HCT116 (cell line): ENCODE measurements around the gene TUBGCP5.
"Not testable (repeated sequence)": the region's sequence is repeated elsewhere in the genome, so short reads cannot be mapped to it uniquely, and the experiment has no call there.

ENCODE experiments used
- EZH2 ChIP-seq: fragments of 200-600 bp; sonication (generic); IDR thresholded peaks from 2 replicates; pipeline ENCODE4 v1.6.1; 2017; ENCODE audit warnings: antibody characterized with exemption, mixed run types
- POLR2AphosphoS5 ChIP-seq: IDR thresholded peaks from 2 replicates; pipeline ENCODE4 v1.6.1; 2011; ENCODE audit warnings: mild to moderate bottlenecking, low read depth, low read length, moderate library complexity
- RAD21 ChIP-seq: IDR thresholded peaks from 2 replicates; pipeline ENCODE4 v1.6.1; 2012; ENCODE audit warnings: low read depth, mild to moderate bottlenecking
- SP1 ChIP-seq: IDR thresholded peaks from 2 replicates; pipeline ENCODE4 v1.6.1; 2012; ENCODE audit warnings: low read depth
- TCF7L2 ChIP-seq: IDR thresholded peaks from 2 replicates; pipeline ENCODE4 v1.7.0; 2011; ENCODE audit warnings: borderline replicate concordance, inconsistent platforms; ENCODE audit not compliant: insufficient read depth, insufficient read length; ENCODE audit errors: extremely low read depth
- YY1 ChIP-seq: IDR thresholded peaks from 2 replicates; pipeline ENCODE4 v1.6.1; 2011; ENCODE audit warnings: low read length, low read depth, moderate library complexity, mild to moderate bottlenecking; ENCODE audit not compliant: insufficient replicate concordance; ENCODE audit errors: extremely low read depth
- ZFX ChIP-seq: fragments of 450-650 bp; IDR thresholded peaks from 2 replicates; pipeline ENCODE4 v1.6.1; 2017
- TF ChIP-seq, protein P1 (sequence below): IDR thresholded peaks from 2 replicates; pipeline ENCODE4 v1.6.1; 2012
- TF ChIP-seq, protein P2 (sequence below), 3 experiments: fragments of 200-600 bp in 1 of 3; sonication (generic) in 1 of 3; IDR thresholded peaks in 2 of 3; conservative IDR thresholded peaks in 1 of 3; 2 replicates each; pipeline ENCODE4 v1.5.1; 2012 to 2017; ENCODE audit warnings: low read depth in 2 of 3, low read length in 2 of 3, antibody characterized with exemption in 1 of 3, borderline replicate concordance in 1 of 3, control low read depth in 1 of 3, mild to moderate bottlenecking in 1 of 3, mixed read lengths in 1 of 3, mixed run types in 1 of 3, moderate library complexity in 1 of 3; ENCODE audit not compliant: insufficient read depth in 1 of 3
- TF ChIP-seq, protein P3 (sequence below): IDR thresholded peaks from 2 replicates; pipeline ENCODE4 v1.6.1; 2012
- TF ChIP-seq, protein P4 (sequence below): IDR thresholded peaks from 2 replicates; pipeline ENCODE4 v1.6.1; 2011; ENCODE audit warnings: mild to moderate bottlenecking, low read length, moderate library complexity; ENCODE audit not compliant: insufficient replicate concordance; ENCODE audit errors: extremely low read depth

DNA sequence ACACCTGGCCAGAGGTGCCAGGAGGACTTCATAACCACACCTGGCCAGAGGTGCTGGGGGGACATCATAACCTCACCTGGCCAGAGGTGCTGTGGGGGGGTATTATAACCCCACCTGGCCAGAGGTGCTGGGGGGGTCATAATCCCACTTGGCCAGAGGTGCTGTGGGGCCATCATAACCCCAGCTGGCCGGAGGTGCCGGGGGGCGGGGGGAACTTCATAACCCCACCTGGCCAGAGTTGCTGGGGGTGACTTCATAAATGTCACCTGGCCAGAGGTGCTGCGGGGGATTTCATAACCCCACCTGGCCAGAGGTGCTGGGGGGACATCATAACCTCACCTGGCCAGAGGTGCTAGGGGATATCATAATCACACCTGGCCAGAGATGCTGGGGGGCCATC is 4.2 kb upstream of the TUBGCP5 start:
- TF ChIP-seq, protein P1, sequence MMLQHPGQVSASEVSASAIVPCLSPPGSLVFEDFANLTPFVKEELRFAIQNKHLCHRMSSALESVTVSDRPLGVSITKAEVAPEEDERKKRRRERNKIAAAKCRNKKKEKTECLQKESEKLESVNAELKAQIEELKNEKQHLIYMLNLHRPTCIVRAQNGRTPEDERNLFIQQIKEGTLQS, result not testable (repeated sequence)
- not testable (repeated sequence) for TF ChIP-seq YY1, EZH2, POLR2AphosphoS5, ZFX, RAD21, SP1, TCF7L2
- TF ChIP-seq, protein P2, sequence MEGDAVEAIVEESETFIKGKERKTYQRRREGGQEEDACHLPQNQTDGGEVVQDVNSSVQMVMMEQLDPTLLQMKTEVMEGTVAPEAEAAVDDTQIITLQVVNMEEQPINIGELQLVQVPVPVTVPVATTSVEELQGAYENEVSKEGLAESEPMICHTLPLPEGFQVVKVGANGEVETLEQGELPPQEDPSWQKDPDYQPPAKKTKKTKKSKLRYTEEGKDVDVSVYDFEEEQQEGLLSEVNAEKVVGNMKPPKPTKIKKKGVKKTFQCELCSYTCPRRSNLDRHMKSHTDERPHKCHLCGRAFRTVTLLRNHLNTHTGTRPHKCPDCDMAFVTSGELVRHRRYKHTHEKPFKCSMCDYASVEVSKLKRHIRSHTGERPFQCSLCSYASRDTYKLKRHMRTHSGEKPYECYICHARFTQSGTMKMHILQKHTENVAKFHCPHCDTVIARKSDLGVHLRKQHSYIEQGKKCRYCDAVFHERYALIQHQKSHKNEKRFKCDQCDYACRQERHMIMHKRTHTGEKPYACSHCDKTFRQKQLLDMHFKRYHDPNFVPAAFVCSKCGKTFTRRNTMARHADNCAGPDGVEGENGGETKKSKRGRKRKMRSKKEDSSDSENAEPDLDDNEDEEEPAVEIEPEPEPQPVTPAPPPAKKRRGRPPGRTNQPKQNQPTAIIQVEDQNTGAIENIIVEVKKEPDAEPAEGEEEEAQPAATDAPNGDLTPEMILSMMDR (IDR thresholded peaks at IDR 0.05 in 2 of 3, conservative IDR thresholded peaks at IDR 0.05 in 1 of 3; ENCODE audit: borderline replicate concordance in 1 of 3, insufficient read depth in 1 of 3, low read depth in 2 of 3, low read length in 2 of 3), result not testable (repeated sequence)
- TF ChIP-seq, protein P3, sequence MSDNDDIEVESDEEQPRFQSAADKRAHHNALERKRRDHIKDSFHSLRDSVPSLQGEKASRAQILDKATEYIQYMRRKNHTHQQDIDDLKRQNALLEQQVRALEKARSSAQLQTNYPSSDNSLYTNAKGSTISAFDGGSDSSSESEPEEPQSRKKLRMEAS, result not testable (repeated sequence)
- TF ChIP-seq, protein P4, sequence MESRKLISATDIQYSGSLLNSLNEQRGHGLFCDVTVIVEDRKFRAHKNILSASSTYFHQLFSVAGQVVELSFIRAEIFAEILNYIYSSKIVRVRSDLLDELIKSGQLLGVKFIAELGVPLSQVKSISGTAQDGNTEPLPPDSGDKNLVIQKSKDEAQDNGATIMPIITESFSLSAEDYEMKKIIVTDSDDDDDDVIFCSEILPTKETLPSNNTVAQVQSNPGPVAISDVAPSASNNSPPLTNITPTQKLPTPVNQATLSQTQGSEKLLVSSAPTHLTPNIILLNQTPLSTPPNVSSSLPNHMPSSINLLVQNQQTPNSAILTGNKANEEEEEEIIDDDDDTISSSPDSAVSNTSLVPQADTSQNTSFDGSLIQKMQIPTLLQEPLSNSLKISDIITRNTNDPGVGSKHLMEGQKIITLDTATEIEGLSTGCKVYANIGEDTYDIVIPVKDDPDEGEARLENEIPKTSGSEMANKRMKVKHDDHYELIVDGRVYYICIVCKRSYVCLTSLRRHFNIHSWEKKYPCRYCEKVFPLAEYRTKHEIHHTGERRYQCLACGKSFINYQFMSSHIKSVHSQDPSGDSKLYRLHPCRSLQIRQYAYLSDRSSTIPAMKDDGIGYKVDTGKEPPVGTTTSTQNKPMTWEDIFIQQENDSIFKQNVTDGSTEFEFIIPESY, result not testable (repeated sequence)
